GM10266 (cell line): ENCODE measurements around the gene SESTD1.
"Not testable (repeated sequence)": the region's sequence is repeated elsewhere in the genome, so short reads cannot be mapped to it uniquely, and the experiment has no call there.

Experiments
- DNase-seq: peaks from one replicate; pipeline ENCODE4 v3.0.0; 2012; ENCODE audit errors: extremely low spot score
- CTCF ChIP-seq: IDR thresholded peaks from 2 replicates; pipeline ENCODE4 v1.5.1; 2012; ENCODE audit warnings: mild to moderate bottlenecking, low read depth; ENCODE audit not compliant: control insufficient read depth, insufficient read depth; ENCODE audit errors: missing control alignments

Gene SESTD1

GRCh38 chr2:179104736-179105135 is 159.9 kb downstream of the SESTD1 start:
- no peak for TF ChIP-seq CTCF
- no peak for DNase-seq

GRCh38 chr2:179098080-179098689 is 166.4 kb downstream of the SESTD1 start:
- TF ChIP-seq CTCF = no peak
- DNase-seq = no peak

GRCh38 chr2:179097131-179097530 is 167.5 kb downstream of the SESTD1 start:
- no peak for TF ChIP-seq CTCF
- DNase-seq = no peak

- DNase-seq = peak; percentile 15
Measured at GRCh38 chr2:179096090-179096489, 168.5 kb downstream of the SESTD1 start.

GRCh38 chr2:179092912-179093311 is 171.7 kb downstream of the SESTD1 start:
- DNase-seq = not testable (repeated sequence)

More at GRCh38 chr2:179096090-179096489, 168.5 kb downstream of the SESTD1 start:
- no peak for TF ChIP-seq CTCF

GRCh38 chr2:179082697-179083096 is 181.9 kb downstream of the SESTD1 start:
- TF ChIP-seq CTCF = no peak
- DNase-seq = no peak

GRCh38 chr2:179081954-179082353 is 182.7 kb downstream of the SESTD1 start:
- no peak for TF ChIP-seq CTCF
- no peak for DNase-seq

- no peak for DNase-seq
- TF ChIP-seq CTCF = no peak
Measured at GRCh38 chr2:179072527-179072926, 192.1 kb downstream of the SESTD1 start.
